OCI-LY3 (cell line): ENCODE data around the gene PRR23E.

ENCODE experiments used
- H2AFZ ChIP-seq: fragments of 200-600, 300-600 bp; shearing (Covaris generic); 2 replicates; pipeline ENCODE4 v1.6.0; 2014; ENCODE audit warnings: antibody characterized with exemption, low read depth, low read length
- H3K27ac ChIP-seq: fragments of 200-600, 300-600 bp; sonication (generic); 2 replicates; pipeline ENCODE4 v1.5.1; 2014; ENCODE audit warnings: mild to moderate bottlenecking, low read length, moderate library complexity, mixed read lengths
- H3K27me3 ChIP-seq: fragments of 200-600, 300-600 bp; sonication (generic); 2 replicates; pipeline ENCODE4 v1.6.1; 2014; ENCODE audit warnings: low read depth, low read length, mixed read lengths
- H3K36me3 ChIP-seq: fragments of 200-600, 300-600 bp; sonication (generic); replicated peaks from 2 replicates; pipeline ENCODE3; 2014; ENCODE audit warnings: low read depth, low read length, mixed read lengths
- H3K4me1 ChIP-seq: fragments of 300-600, 200-600 bp; sonication (generic); 2 replicates; pipeline ENCODE4 v1.6.1; 2014; ENCODE audit warnings: low read length, mixed read lengths
- H3K4me2 ChIP-seq: fragments of 200-600, 300-600 bp; sonication (generic); 2 replicates; pipeline ENCODE4 v1.6.1; 2014; ENCODE audit warnings: low read length, mixed read lengths
- H3K4me3 ChIP-seq: fragments of 300-600, 200-600 bp; sonication (generic); 2 replicates; pipeline ENCODE4 v1.5.1; 2014; ENCODE audit warnings: antibody characterized with exemption, mild to moderate bottlenecking, low read length, moderate library complexity
- H3K79me2 ChIP-seq: fragments of 300-600, 200-600 bp; shearing (Covaris generic); 2 replicates; pipeline ENCODE4 v1.6.1; 2014; ENCODE audit warnings: mild to moderate bottlenecking, low read length, mixed read lengths
- H3K9ac ChIP-seq: fragments of 300-600, 200-600 bp; shearing (Covaris generic); 2 replicates; pipeline ENCODE4 v1.6.0; 2014; ENCODE audit warnings: mild to moderate bottlenecking, low read length, moderate library complexity
- H3K9me3 ChIP-seq: fragments of 200-600, 300-600 bp; shearing (Covaris generic); 2 replicates; pipeline ENCODE4 v1.6.1; 2014; ENCODE audit warnings: low read length, mixed read lengths; ENCODE audit not compliant: insufficient read depth
- H4K20me1 ChIP-seq: fragments of 200-600, 300-600 bp; sonication (generic); 2 replicates; pipeline ENCODE4 v1.6.1; 2016; ENCODE audit warnings: low read length, mixed read lengths; ENCODE audit not compliant: insufficient read depth
- CTCF ChIP-seq: fragments of 200-600, 300-600 bp; sonication (generic); IDR thresholded peaks from 2 replicates; pipeline ENCODE4 v1.5.1; 2014; ENCODE audit warnings: antibody characterized with exemption, low read length, low read depth
- EZH2phosphoT487 ChIP-seq: fragments of 200-600 bp; shearing (Covaris generic); IDR thresholded peaks from 2 replicates; pipeline ENCODE4 v1.6.1; 2018; ENCODE audit warnings: antibody characterized with exemption, mixed run types, low read depth

PRR23E gene

GRCh38 chr3:127192576-127193232 lies at the start of gene PRR23E:
Gene PRR23E (plus strand): TSS chr3:127193131. CDS start chr3:127196686, 3,555 bp downstream.
- Histone ChIP-seq H3K4me1 (no peaks in the 10 kb centered on the region), H3K4me2 (no peak within 1 kb of the TSS)
- no peak for TF ChIP-seq CTCF
- no peak for TF ChIP-seq EZH2phosphoT487

GRCh38 chr3:127143172-127143571 lies 49.8 kb upstream of the PRR23E start:
- no peak overlapping the region for H3K4me2 ChIP-seq
- no peak overlapping the region for H3K9ac ChIP-seq
- H3K9me3 ChIP-seq, result no peaks in the 10 kb centered on the region
- no peaks in the 10 kb centered on the region for H4K20me1 ChIP-seq
- peaks cover 9% of the 10 kb centered on the region; the same call in 1 of the 2 replicates for H3K27me3 ChIP-seq
- no peaks in the 10 kb centered on the region for H3K4me1 ChIP-seq
- H3K79me2 ChIP-seq, result no peaks in the 10 kb centered on the region
- no peaks in the 10 kb centered on the region for H3K36me3 ChIP-seq
- H3K27ac ChIP-seq, result no peak overlapping the region
- TF ChIP-seq CTCF, result no peak
- no peak for TF ChIP-seq EZH2phosphoT487
- H2AFZ ChIP-seq, result no peak overlapping the region
- H3K4me3 ChIP-seq, result no peak overlapping the region

More at GRCh38 chr3:127192576-127193232, at the start of gene PRR23E:
- Histone ChIP-seq H3K36me3 (no peaks in the 10 kb centered on the region), H3K9me3 (peaks cover 5% of the 10 kb centered on the region; the same call in 1 of the 2 replicates), H3K79me2 (no peaks in the 10 kb centered on the region), H3K27me3 (no peaks in the 10 kb centered on the region), H3K9ac (no peak within 1 kb of the TSS), H2AFZ (no peak within 1 kb of the TSS), H3K4me3 (no peak within 1 kb of the TSS), H4K20me1 (no peaks in the 10 kb centered on the region), H3K27ac (no peak within 1 kb of the TSS)

- H3K4me1 ChIP-seq, result no peaks in the 10 kb centered on the region
- no peak overlapping the region for H3K27ac ChIP-seq
- no peaks in the 10 kb centered on the region for H3K36me3 ChIP-seq
- H2AFZ ChIP-seq, result no peak overlapping the region
- H3K4me3 ChIP-seq, result no peak overlapping the region
- H3K79me2 ChIP-seq, result no peaks in the 10 kb centered on the region
- peaks cover 9% of the 10 kb centered on the region; the same call in 1 of the 2 replicates for H3K27me3 ChIP-seq
- no peaks in the 10 kb centered on the region for H4K20me1 ChIP-seq
- H3K9me3 ChIP-seq, result no peaks in the 10 kb centered on the region
- no peak overlapping the region for H3K4me2 ChIP-seq
- H3K9ac ChIP-seq, result no peak overlapping the region
- TF ChIP-seq CTCF, result no peak
Observed at GRCh38 chr3:127144631-127145030, 48.3 kb upstream of the PRR23E start.

- no peaks in the 10 kb centered on the region for H3K4me1 ChIP-seq
- H3K4me3 ChIP-seq, result no peak overlapping the region
- H3K79me2 ChIP-seq, result no peaks in the 10 kb centered on the region
- H3K4me2 ChIP-seq, result no peak overlapping the region
- TF ChIP-seq CTCF (no peak), EZH2phosphoT487 (no peak)
- H3K27ac ChIP-seq, result no peak overlapping the region
- H3K9ac ChIP-seq, result no peak overlapping the region
- no peaks in the 10 kb centered on the region for H3K36me3 ChIP-seq
- no peaks in the 10 kb centered on the region for H4K20me1 ChIP-seq
- H3K27me3 ChIP-seq, result peaks cover 9% of the 10 kb centered on the region; the same call in 1 of the 2 replicates
- no peaks in the 10 kb centered on the region for H3K9me3 ChIP-seq
- H2AFZ ChIP-seq, result no peak overlapping the region
Observed at GRCh38 chr3:127145266-127145665, 47.7 kb upstream of the PRR23E start.
